PFSK-1 (cell line): ENCODE measurements around the gene LOC101059915.

Experiments
- FOXP2 ChIP-seq: optimal IDR thresholded peaks from 2 replicates; pipeline ENCODE3; 2011; ENCODE audit warnings: borderline replicate concordance, control low read depth, inconsistent platforms; ENCODE audit not compliant: insufficient read depth; ENCODE audit errors: extremely low read length, extremely low read depth
- POLR2AphosphoS5 ChIP-seq: IDR thresholded peaks from 2 replicates; pipeline ENCODE4 v1.6.1; 2012; ENCODE audit warnings: low read depth, mild to moderate bottlenecking, control low read depth, low read length, moderate library complexity
- REST ChIP-seq, 2 experiments: IDR thresholded peaks; 2 replicates each; pipeline versions ENCODE4 v1.6.1 to v1.8.0; 2011 to 2012; ENCODE audit warnings: low read depth in 2 of 2, low read length in 2 of 2, control low read depth in 1 of 2, inconsistent platforms in 1 of 2, mild to moderate bottlenecking in 1 of 2, moderate library complexity in 1 of 2; ENCODE audit not compliant: insufficient read depth in 1 of 2
- SIN3A ChIP-seq: IDR thresholded peaks from 2 replicates; pipeline ENCODE4 v1.6.1; 2012; ENCODE audit warnings: mild to moderate bottlenecking, low read length, moderate library complexity, borderline replicate concordance; ENCODE audit not compliant: insufficient read depth
- TAF1 ChIP-seq: IDR thresholded peaks from 2 replicates; pipeline ENCODE4 v1.6.1; 2012; ENCODE audit warnings: low read length, control low read depth, borderline replicate concordance; ENCODE audit not compliant: insufficient read depth

The LOC101059915 gene

DNA sequence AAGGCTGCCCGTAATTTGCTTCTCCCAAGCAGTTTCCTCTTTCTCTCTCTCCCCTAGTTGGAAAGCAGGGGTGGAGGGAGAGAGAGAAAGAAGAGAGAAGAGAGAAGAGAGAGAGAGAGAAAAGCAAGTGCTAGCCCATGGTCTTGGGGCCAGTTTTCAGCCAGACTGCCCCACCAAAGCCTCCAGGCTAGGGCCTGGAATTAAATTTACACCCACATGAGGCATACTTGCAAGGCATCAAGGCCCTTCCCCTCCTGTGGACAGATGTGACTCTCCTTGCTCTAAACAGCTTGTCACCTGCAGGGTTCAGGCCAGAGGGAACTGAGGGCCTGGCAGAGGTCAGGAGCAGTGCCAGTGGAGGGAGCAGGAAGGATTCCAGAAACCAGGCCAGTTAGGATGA is 47.4 kb upstream of the LOC101059915 start:
- TF ChIP-seq REST (IDR thresholded peaks at IDR 0.05; ENCODE audit: insufficient read depth in 1 of 2, low read depth in 2 of 2, low read length in 2 of 2): no peak
- no peak for TF ChIP-seq FOXP2
- no peak for TF ChIP-seq POLR2AphosphoS5
- TF ChIP-seq SIN3A: no peak
- no peak for TF ChIP-seq TAF1

DNA sequence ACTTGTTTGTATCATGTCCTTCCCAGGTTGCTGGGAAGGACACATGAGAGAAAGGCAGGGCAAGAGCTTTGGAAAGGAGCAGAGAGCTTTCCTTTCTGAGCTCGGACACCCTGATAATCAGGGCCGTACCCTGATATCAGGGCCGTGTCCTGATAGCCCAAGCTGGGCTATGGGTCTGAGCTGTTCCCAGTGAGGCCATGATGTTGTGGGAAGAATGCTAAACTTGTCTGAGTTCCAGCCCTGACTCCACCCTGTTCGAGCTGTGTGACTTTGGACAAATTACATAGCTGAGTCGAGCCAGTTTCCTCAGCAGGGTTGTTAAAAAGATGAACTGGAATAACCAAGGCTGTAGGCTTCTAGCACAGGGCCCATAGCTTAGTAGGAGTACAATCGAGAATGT is 45.7 kb upstream of the LOC101059915 start:
- TF ChIP-seq POLR2AphosphoS5: no peak
- no peak for TF ChIP-seq TAF1
- TF ChIP-seq REST (IDR thresholded peaks at IDR 0.05; ENCODE audit: insufficient read depth in 1 of 2, low read depth in 2 of 2, low read length in 2 of 2): no peak
- no peak for TF ChIP-seq FOXP2
- no peak for TF ChIP-seq SIN3A

DNA sequence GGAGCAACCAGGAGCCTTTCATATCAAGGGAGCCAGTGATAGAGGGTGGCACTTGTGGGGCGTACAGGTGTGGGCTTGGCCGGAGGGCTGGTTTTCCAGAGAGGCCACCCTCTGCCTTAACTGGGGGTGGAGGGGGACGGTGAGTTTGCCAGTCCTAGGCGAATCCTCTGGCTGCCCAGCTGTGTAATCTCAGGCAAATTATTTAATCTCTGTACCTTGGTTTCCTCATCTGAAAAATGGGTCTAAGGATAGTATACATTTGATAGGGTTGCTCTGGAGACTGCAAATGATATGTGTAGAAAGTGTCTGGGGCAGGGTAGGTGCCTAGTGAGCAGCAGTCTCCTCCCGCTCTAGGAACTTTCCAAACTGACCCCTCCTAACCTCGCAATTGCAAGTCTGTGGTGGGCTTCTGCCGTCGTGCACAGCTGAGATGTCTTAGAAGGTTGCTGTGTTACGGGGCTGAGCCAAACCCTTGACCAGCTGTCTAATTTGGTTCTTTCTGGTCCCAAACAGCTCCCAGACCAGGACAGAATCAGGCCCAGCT is 45.2 kb upstream of the LOC101059915 start:
- no peak for TF ChIP-seq POLR2AphosphoS5
- no peak for TF ChIP-seq REST (IDR thresholded peaks at IDR 0.05; ENCODE audit: insufficient read depth in 1 of 2, low read depth in 2 of 2, low read length in 2 of 2)
- no peak for TF ChIP-seq TAF1
- TF ChIP-seq FOXP2: no peak
- TF ChIP-seq SIN3A: no peak

- TF ChIP-seq FOXP2: no peak
- no peak for TF ChIP-seq REST (IDR thresholded peaks at IDR 0.05; ENCODE audit: insufficient read depth in 1 of 2, low read depth in 2 of 2, low read length in 2 of 2)
- TF ChIP-seq POLR2AphosphoS5: no peak
- TF ChIP-seq TAF1: no peak
- TF ChIP-seq SIN3A: no peak
Observed at GRCh38 chrX:71622576-71623450, 44.5 kb upstream of the LOC101059915 start.
